GM21576 (cell line): Measurements from ENCODE around the gene VPS13C.
"Not testable (repeated sequence)": the region's sequence is repeated elsewhere in the genome, so short reads cannot be mapped to it uniquely, and the experiment has no call there.

Experiments
- ATAC-seq: cut with Tn5 transposase; IDR thresholded peaks from one replicate; pipeline ENCODE4 v1.9.1; 2021; ENCODE audit warnings: mild to moderate bottlenecking, moderate library complexity; ENCODE audit not compliant: unreplicated experiment

The VPS13C gene

DNA sequence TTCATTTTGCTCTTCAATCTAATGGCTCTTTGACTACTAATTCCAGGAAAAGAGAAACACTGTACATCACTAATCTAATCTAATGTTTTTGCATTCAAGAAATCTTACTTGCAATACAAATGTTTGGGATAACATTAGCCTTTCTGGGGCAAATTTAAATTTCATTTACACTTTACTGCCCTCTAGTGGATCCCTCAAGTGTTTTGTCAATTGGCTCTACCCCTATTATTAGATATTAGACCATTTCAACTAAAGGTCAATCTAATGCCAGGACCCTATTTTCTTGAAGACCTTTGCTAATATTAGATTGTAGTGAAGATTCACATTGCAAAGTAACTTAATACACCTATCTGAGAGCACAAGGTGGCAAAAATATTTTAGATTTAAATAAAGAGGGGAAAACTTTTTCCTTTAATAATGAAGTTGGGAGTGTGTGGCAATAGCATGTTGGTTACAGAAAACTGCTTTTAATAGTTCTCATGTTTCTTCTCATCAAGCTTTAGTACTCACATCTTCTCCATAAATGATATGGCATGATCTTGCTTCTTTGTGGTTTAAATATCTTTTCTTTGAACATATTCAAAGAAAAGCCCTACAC lies 11.6 kb upstream of the VPS13C start:
- no peak for ATAC-seq

- no peak for ATAC-seq
These were observed 9.3 kb upstream of the VPS13C start for GRCh38 chr15:62069551-62069950.

DNA sequence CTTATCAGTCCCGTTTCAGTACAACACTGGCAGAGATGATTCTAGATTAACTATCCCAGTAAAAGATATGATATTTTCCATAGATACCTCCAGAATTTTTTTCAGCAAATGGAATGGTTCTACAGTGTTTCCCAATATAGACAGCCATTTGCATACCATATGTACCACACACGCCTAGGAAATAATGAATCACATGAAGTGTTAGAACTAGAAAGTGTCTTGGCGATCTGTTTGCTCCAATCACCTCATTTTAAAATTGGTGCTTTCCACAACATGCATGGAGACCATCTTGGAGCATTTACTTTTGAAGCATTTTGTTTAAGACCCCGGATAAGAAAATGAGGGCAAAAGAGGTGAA lies 8.5 kb upstream of the VPS13C start:
- no peak for ATAC-seq

DNA sequence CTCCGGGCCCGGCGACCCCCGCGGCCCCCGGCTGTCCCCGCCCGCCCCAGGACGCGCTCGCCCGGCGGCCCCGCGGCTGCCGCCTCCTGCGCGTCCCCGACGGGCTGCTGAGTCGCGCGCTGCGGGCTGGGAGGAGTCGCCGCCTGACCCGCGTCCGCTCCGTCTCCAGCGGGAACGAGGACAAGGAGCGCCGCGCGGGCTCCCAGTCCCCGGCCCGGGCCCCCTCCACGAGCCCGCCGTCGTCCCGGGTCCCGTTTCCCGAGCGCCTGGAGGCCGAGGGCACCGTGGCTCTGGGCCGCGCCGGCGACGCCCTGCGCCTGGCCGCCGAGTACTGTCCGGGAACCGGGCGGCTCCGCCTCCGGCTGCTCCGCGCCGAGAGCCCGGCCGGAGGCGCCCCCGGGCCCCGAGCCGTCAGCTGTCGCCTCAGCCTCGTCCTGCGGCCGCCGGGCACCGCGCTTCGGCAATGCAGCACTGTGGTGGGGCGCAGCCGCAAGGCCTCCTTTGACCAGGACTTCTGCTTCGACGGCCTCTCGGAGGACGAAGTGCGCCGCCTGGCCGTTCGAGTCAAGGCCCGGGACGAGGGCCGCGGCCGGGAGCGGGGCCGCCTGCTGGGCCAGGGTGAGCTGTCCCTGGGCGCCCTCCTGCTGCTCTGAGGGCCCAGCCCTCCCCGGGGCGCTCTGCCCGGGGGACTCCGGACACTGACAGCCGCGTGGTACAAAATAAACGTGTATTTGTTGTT lies 8.0 kb upstream of the VPS13C start:
- ATAC-seq = no peak

GRCh38 chr15:62067448-62068044 lies 7.3 kb upstream of the VPS13C start:
- no peak for ATAC-seq

DNA sequence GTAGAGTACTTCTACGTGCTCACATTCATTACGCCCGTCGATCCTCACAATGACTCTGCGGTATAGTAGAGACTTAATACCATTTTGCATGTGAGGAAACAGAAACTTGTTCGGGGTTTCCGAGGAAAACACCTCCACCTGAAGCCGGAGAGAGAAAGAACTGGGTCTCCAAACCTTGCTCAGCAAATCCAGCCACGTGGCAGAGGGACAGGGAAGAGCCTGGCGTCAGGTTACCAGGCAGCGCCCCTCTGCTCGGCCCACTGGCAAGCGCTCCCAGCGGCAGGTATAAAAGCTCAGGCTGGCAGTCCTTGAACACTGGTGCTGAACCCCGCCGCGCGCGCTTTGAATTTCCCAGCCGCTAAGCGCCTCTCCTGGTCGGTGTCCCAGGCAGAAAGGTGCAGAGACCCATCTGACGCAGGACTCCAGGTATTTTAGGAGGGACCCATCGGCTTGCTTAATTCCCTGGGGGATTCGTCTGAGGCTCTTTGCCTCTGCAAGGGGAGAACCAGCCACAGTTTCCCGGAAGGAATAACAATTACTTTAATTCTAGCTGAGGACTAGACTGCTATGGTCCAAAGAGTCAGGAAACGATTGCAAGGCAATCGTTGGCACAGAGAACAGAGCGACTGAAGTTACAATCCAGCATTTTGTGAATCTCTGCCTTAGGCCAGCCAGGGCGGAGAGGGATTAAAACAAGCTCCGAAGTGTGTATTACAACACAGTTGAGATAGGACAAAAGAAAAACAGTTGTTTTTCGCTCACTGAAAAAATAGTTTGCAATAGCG lies 6.6 kb upstream of the VPS13C start, which contains the start of gene C2CD4A:
TSS of gene C2CD4A (plus strand) at position 315 of the 785 bp plus-strand sequence. CDS start 637 bp downstream, outside the sequence.
- peak; percentile 38 for ATAC-seq

DNA sequence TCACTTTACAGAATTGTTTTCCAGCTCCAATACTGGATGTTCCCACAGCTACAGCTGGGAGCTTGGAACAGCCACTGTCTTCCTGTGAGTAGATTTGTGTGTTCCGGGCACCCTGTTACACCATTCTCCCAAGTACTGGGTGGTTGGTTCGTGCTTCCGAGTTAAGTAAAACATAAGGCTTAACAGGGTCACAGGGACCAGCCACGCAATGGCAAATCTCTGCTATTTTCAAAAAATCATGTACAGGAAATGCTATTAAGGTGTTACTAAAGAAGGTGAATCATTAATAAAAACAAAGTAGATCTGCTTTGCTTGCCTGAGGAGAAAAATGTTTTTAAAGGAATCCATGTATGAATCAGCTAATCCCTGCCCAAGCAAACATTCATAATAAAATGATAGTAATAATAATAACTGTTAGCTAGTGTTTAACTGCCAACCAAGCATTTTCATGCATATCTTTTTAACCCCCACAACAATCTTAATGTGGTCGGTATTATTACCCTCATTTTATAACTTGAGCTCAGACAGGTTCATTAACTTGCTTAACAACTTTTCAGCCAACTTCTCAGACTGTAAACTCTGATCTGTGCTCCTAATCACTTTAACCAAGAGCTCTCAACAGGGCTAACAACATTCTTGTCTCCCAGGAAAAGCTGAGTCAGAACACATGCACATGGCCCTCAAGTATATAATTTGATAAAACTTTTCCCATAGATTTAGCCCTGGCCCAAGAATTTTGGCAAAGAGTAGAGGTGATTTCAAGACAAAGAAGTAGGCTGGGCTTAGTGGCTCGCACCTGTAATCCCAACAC lies 3.8 kb upstream of the VPS13C start:
- no peak for ATAC-seq

DNA sequence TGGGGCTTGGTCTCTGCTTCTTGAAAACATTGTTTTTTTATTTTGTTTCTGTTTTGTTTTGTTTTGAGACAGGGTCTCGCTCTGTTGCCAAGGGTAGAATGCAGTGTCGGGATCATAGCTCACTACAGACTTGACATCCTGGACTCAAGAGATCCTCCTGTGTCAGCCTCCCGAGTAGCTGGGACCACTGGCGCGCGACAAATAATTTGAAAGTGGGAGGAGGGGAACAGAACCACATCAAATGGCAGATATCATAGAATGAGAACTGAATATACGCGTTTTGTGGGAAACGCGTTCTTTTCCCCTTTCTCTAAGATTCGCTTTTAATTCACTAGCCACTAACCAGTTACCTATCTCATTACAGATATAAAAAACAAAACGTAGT lies 641 bp upstream of the VPS13C start:
- peak; percentile 10 for ATAC-seq

- ATAC-seq = peak; percentile 54
These were observed 483 bp downstream of the VPS13C start for GRCh38 chr15:62059816-62060112.

GRCh38 chr15:62059108-62059815 lies 985 bp downstream of the VPS13C start:
- no peak for ATAC-seq

GRCh38 chr15:62058327-62059028 lies 1.8 kb downstream of the VPS13C start:
- ATAC-seq = no peak

GRCh38 chr15:62057341-62057980 lies 2.8 kb downstream of the VPS13C start:
- ATAC-seq = no peak

DNA sequence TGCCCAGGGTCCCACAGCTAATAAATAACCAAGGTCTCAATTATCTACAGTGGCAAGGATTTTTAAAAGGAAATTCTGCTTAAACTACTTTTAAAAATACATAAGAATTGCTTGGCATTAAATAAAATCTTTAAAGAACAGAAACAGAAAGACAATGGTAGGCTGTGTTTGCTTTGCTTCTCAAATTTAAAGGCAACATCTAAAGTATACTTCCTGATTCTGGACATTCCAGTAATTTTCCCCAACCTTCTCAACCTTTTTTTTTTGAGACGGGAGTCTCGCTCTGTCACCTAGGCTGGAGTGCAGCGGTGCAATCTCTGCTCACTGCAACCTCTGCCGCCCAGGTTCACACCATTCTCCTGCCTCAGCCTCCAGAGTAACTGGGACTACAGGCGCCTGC lies 5.3 kb downstream of the VPS13C start:
- no peak for ATAC-seq

DNA sequence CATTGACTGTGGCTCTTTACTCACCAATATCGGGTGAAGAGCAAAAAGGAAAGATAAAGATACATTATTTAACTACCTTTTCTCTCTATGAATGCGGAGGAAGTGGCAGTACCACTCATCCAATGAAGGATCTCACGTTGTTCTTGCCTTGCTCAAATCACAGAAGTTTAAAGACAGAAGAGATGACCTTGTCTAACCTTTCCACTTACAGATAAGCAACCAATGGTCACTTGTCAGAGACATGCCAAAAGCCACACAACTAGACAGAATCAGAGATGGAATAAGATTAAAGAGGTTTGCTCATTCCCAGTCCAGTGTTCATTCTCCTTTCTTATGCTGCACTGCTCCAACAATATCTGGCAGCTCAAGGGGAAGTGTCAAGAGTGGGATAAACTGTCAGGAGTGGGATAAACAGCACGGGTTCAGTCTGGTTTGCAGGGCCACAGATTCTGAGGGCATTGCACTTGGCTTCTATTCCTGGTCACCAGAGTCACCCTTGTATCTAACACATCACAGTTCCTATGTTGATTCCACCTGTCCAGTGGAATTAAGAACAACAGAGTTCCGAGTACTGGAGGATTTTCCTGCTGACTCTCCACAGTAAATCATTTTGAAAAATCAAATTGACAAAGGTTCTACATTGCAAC lies 6.7 kb downstream of the VPS13C start:
- ATAC-seq = no peak

GRCh38 chr15:62052713-62053112 lies 7.5 kb downstream of the VPS13C start:
- ATAC-seq = no peak

- ATAC-seq = no peak
These were observed 9.1 kb downstream of the VPS13C start for GRCh38 chr15:62051166-62051565.

DNA sequence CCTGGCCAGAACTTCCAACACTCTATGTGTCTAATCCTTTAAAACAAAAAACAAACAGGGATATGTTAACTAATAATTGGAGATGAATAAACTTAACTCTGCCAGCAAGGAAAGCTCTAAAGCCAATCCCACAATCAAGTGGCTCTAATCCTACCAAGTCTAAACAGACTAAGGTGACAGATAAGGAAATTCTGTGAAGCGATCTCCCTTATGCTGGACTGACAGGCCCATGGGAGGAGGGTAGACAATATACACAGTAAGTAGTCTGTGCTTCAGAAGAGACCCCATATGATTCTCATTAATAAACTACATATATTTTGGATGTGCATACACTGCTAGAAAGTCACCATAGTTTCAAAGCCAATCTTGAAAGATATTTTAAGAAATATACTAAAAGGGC lies 10.1 kb downstream of the VPS13C start:
- ATAC-seq = no peak

DNA sequence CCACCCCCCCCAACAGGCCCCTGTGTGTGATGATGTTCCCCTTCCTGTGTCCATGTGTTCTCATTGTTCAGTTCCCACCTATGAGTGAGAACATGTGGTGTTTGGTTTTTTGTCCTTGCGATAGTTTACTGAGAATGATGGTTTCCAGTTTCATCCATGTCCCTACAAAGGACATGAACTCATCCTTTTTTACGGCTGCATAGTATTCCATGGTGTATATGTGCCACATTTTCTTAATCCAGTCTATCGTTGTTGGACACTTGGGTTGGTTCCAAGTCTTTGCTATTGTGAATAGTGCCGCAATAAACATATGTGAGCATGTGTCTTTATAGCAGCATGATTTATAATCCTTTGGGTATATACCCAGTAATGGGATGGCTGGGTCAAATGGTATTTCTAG lies 12.0 kb downstream of the VPS13C start:
- ATAC-seq = not testable (repeated sequence)
